ENCODE measurements around the gene MAP9.
"Not testable (repeated sequence)": the region's sequence is repeated elsewhere in the genome, so short reads cannot be mapped to it uniquely, and the experiment has no call there.

Gene MAP9

DNA sequence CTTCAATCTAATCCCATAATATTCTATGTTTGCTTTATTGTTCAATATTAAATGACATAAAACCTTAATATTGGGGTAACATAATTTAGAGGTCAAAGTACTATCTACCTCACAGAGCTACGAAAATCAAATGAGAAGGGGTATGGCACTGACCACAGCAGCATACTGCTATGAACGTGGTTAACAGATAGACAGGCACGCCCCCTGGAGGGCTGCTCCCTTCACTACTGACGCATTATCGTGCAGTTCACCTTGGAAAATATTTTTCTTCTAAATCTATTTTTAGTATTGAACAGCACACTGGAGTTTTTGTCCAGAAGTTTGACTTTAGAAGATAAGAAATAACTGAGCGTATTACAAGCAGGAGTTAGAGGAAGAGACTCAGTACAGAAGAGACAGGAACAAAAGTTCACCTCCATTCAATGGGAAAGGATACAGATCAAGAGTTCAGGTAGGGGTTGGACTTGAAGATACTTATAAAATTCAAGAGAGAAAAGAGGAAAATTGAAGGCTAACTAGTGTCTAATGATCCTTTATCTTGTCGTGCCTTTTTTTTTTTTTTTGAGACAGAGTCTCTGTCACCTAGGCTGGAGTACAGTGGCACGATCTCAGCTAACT is 22.7 kb downstream of the MAP9 start:
- Histone ChIP-seq H3K9me3 (ENCODE audit: control insufficient read depth, insufficient read depth, low read length) (no peaks in the 10 kb centered on the region), H3K36me3 (ENCODE audit: control insufficient read depth, insufficient read depth, low read length) (no peaks in the 10 kb centered on the region), H3K4me1 (ENCODE audit: control insufficient read depth, insufficient read depth, low read length) (no peaks in the 10 kb centered on the region), H3K4me3 (ENCODE audit: low read length) (no peak overlapping the region), H3K27ac (ENCODE audit: low read length) (no peak overlapping the region), H3K27me3 (ENCODE audit: control insufficient read depth, insufficient read depth, low read length) (no peaks in the 10 kb centered on the region)
- peak; percentile 33 for DNase-seq (ENCODE audit: low read depth, low spot score)
- no CpG with 5 or more reads among the region's 8 CpGs for WGBS (ENCODE audit: insufficient coverage, insufficient read length)

- Histone ChIP-seq H3K27ac (ENCODE audit: low read length) (no peak overlapping the region), H3K4me3 (ENCODE audit: low read length) (no peak overlapping the region), H3K9me3 (ENCODE audit: control insufficient read depth, insufficient read depth, low read length) (no peaks in the 10 kb centered on the region), H3K27me3 (ENCODE audit: control insufficient read depth, insufficient read depth, low read length) (no peaks in the 10 kb centered on the region), H3K4me1 (ENCODE audit: control insufficient read depth, insufficient read depth, low read length) (no peaks in the 10 kb centered on the region), H3K36me3 (ENCODE audit: control insufficient read depth, insufficient read depth, low read length) (no peaks in the 10 kb centered on the region)
- DNase-seq (ENCODE audit: low read depth, low spot score) = no peak
- no CpG with 5 or more reads among the region's 1 CpG for WGBS (ENCODE audit: insufficient coverage, insufficient read length)
Observed at GRCh38 chr4:155342142-155342541, 34.6 kb downstream of the MAP9 start.

GRCh38 chr4:155339999-155340398 is 36.8 kb downstream of the MAP9 start:
- no CpG with 5 or more reads among the region's 6 CpGs for WGBS (ENCODE audit: insufficient coverage, insufficient read length)

GRCh38 chr4:155339588-155339987 is 37.2 kb downstream of the MAP9 start:
- H3K9me3 ChIP-seq (ENCODE audit: control insufficient read depth, insufficient read depth, low read length) = no peaks in the 10 kb centered on the region
- no peaks in the 10 kb centered on the region for H3K36me3 ChIP-seq (ENCODE audit: control insufficient read depth, insufficient read depth, low read length)
- H3K4me3 ChIP-seq (ENCODE audit: low read length) = no peak overlapping the region
- no peaks in the 10 kb centered on the region for H3K27me3 ChIP-seq (ENCODE audit: control insufficient read depth, insufficient read depth, low read length)
- no peaks in the 10 kb centered on the region for H3K4me1 ChIP-seq (ENCODE audit: control insufficient read depth, insufficient read depth, low read length)
- no CpG with 5 or more reads among the region's 6 CpGs for WGBS (ENCODE audit: insufficient coverage, insufficient read length)
- H3K27ac ChIP-seq (ENCODE audit: low read length) = no peak overlapping the region
- no peak for DNase-seq (ENCODE audit: low read depth, low spot score)

More at GRCh38 chr4:155339999-155340398, 36.8 kb downstream of the MAP9 start:
- H3K27me3 ChIP-seq (ENCODE audit: control insufficient read depth, insufficient read depth, low read length) = no peaks in the 10 kb centered on the region
- H3K36me3 ChIP-seq (ENCODE audit: control insufficient read depth, insufficient read depth, low read length) = no peaks in the 10 kb centered on the region
- H3K4me1 ChIP-seq (ENCODE audit: control insufficient read depth, insufficient read depth, low read length) = no peaks in the 10 kb centered on the region
- no peak for DNase-seq (ENCODE audit: low read depth, low spot score)
- no peaks in the 10 kb centered on the region for H3K9me3 ChIP-seq (ENCODE audit: control insufficient read depth, insufficient read depth, low read length)
- no peak overlapping the region for H3K27ac ChIP-seq (ENCODE audit: low read length)
- H3K4me3 ChIP-seq (ENCODE audit: low read length) = no peak overlapping the region

GRCh38 chr4:155338196-155338595 is 38.6 kb downstream of the MAP9 start:
- no peaks in the 10 kb centered on the region for H3K9me3 ChIP-seq (ENCODE audit: control insufficient read depth, insufficient read depth, low read length)
- no peak overlapping the region for H3K4me3 ChIP-seq (ENCODE audit: low read length)
- H3K27ac ChIP-seq (ENCODE audit: low read length) = no peak overlapping the region
- no peaks in the 10 kb centered on the region for H3K36me3 ChIP-seq (ENCODE audit: control insufficient read depth, insufficient read depth, low read length)
- no peak for DNase-seq (ENCODE audit: low read depth, low spot score)
- H3K27me3 ChIP-seq (ENCODE audit: control insufficient read depth, insufficient read depth, low read length) = no peaks in the 10 kb centered on the region
- H3K4me1 ChIP-seq (ENCODE audit: control insufficient read depth, insufficient read depth, low read length) = no peaks in the 10 kb centered on the region
- WGBS (ENCODE audit: insufficient coverage, insufficient read length) = no CpG with 5 or more reads among the region's 1 CpG

DNA sequence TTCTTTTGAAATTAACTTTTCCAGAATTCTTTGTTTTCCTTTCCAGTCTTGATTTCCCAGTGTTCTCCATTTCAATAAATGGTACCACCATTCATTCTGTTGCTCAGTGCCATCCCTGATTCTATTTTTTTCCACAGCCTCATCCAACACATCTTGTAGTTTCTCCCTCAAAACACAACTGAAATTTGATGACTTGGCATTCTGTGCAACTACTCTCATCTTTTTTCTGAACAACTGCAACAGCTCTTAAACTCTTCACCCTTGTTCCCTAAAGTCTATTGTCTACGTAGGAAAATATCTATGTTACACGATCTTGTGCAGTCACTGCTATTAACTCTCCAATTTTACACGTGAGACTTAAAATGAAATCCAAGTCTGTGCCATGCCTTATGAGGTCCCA is 40.5 kb downstream of the MAP9 start:
- H3K9me3 ChIP-seq (ENCODE audit: control insufficient read depth, insufficient read depth, low read length) = no peaks in the 10 kb centered on the region
- no CpG with 5 or more reads among the region's 3 CpGs for WGBS (ENCODE audit: insufficient coverage, insufficient read length)
- no peaks in the 10 kb centered on the region for H3K4me1 ChIP-seq (ENCODE audit: control insufficient read depth, insufficient read depth, low read length)
- no peaks in the 10 kb centered on the region for H3K27me3 ChIP-seq (ENCODE audit: control insufficient read depth, insufficient read depth, low read length)
- no peaks in the 10 kb centered on the region for H3K36me3 ChIP-seq (ENCODE audit: control insufficient read depth, insufficient read depth, low read length)
- no peak overlapping the region for H3K27ac ChIP-seq (ENCODE audit: low read length)
- H3K4me3 ChIP-seq (ENCODE audit: low read length) = no peak overlapping the region
- no peak for DNase-seq (ENCODE audit: low read depth, low spot score)

- H3K27ac ChIP-seq (ENCODE audit: low read length) = no peak overlapping the region
- no peaks in the 10 kb centered on the region for H3K36me3 ChIP-seq (ENCODE audit: control insufficient read depth, insufficient read depth, low read length)
- no peaks in the 10 kb centered on the region for H3K4me1 ChIP-seq (ENCODE audit: control insufficient read depth, insufficient read depth, low read length)
- no peaks in the 10 kb centered on the region for H3K27me3 ChIP-seq (ENCODE audit: control insufficient read depth, insufficient read depth, low read length)
- H3K9me3 ChIP-seq (ENCODE audit: control insufficient read depth, insufficient read depth, low read length) = no peaks in the 10 kb centered on the region
- no peak overlapping the region for H3K4me3 ChIP-seq (ENCODE audit: low read length)
- DNase-seq (ENCODE audit: low read depth, low spot score) = no peak
Observed at GRCh38 chr4:155331478-155331877, 45.3 kb downstream of the MAP9 start.

GRCh38 chr4:155322782-155323181 is 54.0 kb downstream of the MAP9 start:
- Histone ChIP-seq H3K4me1 (ENCODE audit: control insufficient read depth, insufficient read depth, low read length) (no peaks in the 10 kb centered on the region), H3K36me3 (ENCODE audit: control insufficient read depth, insufficient read depth, low read length) (no peaks in the 10 kb centered on the region), H3K9me3 (ENCODE audit: control insufficient read depth, insufficient read depth, low read length) (no peaks in the 10 kb centered on the region), H3K27me3 (ENCODE audit: control insufficient read depth, insufficient read depth, low read length) (no peaks in the 10 kb centered on the region), H3K27ac (ENCODE audit: low read length) (no peak overlapping the region), H3K4me3 (ENCODE audit: low read length) (no peak overlapping the region)
- DNase-seq (ENCODE audit: low read depth, low spot score) = no peak
- no CpG with 5 or more reads among the region's 2 CpGs for WGBS (ENCODE audit: insufficient coverage, insufficient read length)

- Histone ChIP-seq H3K9me3 (ENCODE audit: control insufficient read depth, insufficient read depth, low read length) (no peaks in the 10 kb centered on the region), H3K4me1 (ENCODE audit: control insufficient read depth, insufficient read depth, low read length) (no peaks in the 10 kb centered on the region), H3K36me3 (ENCODE audit: control insufficient read depth, insufficient read depth, low read length) (no peaks in the 10 kb centered on the region), H3K27ac (ENCODE audit: low read length) (no peak overlapping the region), H3K27me3 (ENCODE audit: control insufficient read depth, insufficient read depth, low read length) (no peaks in the 10 kb centered on the region), H3K4me3 (ENCODE audit: low read length) (no peak overlapping the region)
- no peak for DNase-seq (ENCODE audit: low read depth, low spot score)
Observed at GRCh38 chr4:155321006-155321405, 55.8 kb downstream of the MAP9 start.

DNA sequence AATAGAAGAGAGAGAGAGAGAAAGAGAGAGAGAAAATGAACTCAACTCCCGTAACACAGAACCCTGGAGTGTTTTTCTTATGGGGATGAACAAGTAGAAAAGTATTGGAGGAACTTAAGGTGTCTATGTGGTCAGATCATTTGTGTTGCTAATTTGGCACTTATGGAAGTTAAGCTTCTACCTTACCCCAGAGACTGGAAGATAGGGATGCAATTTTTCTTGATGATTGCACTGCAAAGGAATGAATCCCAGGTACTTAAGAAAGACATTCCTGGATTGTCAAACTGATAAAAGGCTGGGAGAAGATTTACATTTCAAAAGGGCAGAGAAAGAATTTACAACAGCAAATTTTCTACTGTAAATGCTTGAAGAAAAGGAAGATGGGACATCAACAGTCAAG is 57.2 kb downstream of the MAP9 start:
- H3K27ac ChIP-seq (ENCODE audit: low read length) = no peak overlapping the region
- whole genome bisulfite sequencing (ENCODE audit: insufficient coverage, insufficient read length) = no CpG with 5 or more reads among the region's 1 CpG
- no peaks in the 10 kb centered on the region for H3K36me3 ChIP-seq (ENCODE audit: control insufficient read depth, insufficient read depth, low read length)
- no peaks in the 10 kb centered on the region for H3K4me1 ChIP-seq (ENCODE audit: control insufficient read depth, insufficient read depth, low read length)
- H3K4me3 ChIP-seq (ENCODE audit: low read length) = no peak overlapping the region
- H3K27me3 ChIP-seq (ENCODE audit: control insufficient read depth, insufficient read depth, low read length) = no peaks in the 10 kb centered on the region
- DNase-seq (ENCODE audit: low read depth, low spot score) = peak; percentile 27
- no peaks in the 10 kb centered on the region for H3K9me3 ChIP-seq (ENCODE audit: control insufficient read depth, insufficient read depth, low read length)

- H3K27me3 ChIP-seq (ENCODE audit: control insufficient read depth, insufficient read depth, low read length); H3K4me1 ChIP-seq (ENCODE audit: control insufficient read depth, insufficient read depth, low read length); DNase-seq (ENCODE audit: low read depth, low spot score); H3K36me3 ChIP-seq (ENCODE audit: control insufficient read depth, insufficient read depth, low read length); H3K4me3 ChIP-seq (ENCODE audit: low read length); H3K27ac ChIP-seq (ENCODE audit: low read length); H3K9me3 ChIP-seq (ENCODE audit: control insufficient read depth, insufficient read depth, low read length): not testable (repeated sequence)
- WGBS (ENCODE audit: insufficient coverage, insufficient read length) = no CpG with 5 or more reads among the region's 5 CpGs
Observed at GRCh38 chr4:155312027-155312426, 64.7 kb downstream of the MAP9 start.

All from iPS DF 6.9 (cell line).